A549 treated with CORT108297 at 1 μM for 4 hours (cell line): Measurements from ENCODE around the gene LYSMD2. TPM values are rescaled to one million over a fixed set of nuclear protein-coding genes. Genes with fewer than 3 reads are reported as not detected.

ENCODE experiments used
- total RNA-seq: library from RNA; stranded (reverse); fragments of 200-300 nt; extraction: Qiagen RNA extraction; gene quantifications from 5 replicates; pipeline ENCODE4 v1.2.3, GENCODE V29; 2022

LYSMD2 gene
- 24.8 to 29.2 TPM (median 26.4 TPM) in 5 replicates for total RNA-seq

GRCh38 chr15:51737522-51738305, at the start of gene LYSMD2:
Gene LYSMD2 (minus strand): TSS chr15:51737655. CDS start chr15:51737622, 33 bp downstream.

DNA sequence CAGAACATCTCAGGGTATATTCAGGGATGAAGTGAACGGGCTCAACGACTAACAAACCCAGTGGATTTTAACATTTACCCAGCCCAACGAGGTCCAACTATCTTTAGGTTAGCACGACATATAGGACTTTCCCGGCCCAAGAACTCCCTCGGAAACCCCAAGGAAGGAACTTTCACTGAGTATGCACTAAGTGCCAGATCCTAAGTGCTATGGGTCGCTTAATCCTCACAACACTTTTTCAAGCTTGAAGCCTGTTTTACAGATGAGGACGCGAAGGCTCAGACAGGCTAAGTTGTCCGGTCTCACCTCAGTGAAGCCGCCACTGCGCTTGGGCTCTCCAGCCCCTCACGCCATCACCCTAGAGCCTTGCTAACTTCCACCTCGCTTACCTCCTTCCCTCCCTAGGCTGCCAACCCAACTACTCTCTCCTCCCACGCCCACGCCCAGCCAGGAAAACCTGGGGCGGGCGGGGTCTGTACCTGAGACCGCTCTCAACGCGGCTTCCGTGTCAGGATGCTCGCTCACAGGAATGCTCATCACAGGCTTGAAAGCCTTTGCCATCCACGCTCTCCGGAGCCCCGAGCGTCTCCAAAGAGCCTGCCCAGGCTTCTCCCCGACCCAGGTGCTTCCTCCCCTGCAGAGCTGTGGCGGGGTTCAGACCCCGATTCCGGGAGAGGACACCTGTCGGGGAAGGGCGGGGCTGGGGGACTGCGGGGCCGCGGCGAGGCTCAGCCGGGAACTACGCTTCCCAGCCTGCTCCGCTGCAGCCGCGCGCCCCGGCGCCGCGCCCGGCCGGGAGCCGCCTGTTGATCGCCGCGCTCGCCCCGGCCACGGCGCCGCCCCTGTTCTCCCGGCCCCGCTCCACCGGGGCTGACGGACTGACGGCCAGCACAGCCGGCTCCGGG, 13.6 kb upstream of the LYSMD2 start, which contains the start of gene TMOD2:
TMOD2 (plus strand) TSS at position 806 of the 905 bp plus-strand sequence. CDS start 14,845 bp downstream, outside the sequence.

DNA sequence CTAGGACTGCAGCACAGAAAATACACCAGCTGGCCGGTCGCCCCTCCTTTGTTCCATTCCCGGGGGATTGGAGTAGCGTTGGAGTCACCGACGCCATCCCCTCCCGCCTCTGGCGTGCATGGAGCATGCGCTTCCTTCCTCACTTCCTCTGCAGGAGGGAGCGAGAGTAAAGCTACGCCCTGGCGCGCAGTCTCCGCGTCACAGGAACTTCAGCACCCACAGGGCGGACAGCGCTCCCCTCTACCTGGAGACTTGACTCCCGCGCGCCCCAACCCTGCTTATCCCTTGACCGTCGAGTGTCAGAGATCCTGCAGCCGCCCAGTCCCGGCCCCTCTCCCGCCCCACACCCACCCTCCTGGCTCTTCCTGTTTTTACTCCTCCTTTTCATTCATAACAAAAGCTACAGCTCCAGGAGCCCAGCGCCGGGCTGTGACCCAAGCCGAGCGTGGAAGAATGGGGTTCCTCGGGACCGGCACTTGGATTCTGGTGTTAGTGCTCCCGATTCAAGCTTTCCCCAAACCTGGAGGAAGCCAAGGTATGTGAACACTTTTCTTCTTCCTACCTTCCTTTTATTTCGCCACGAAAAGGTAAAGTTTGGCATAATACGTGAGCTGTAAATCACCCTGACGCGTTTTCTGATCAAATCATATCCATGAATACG, 56.0 kb downstream of the LYSMD2 start, which contains the start of gene SCG3:
SCG3 (plus strand) TSS at position 201 of the 661 bp plus-strand sequence; CDS start at position 454, 253 bp downstream.

Other genes with a start within 250 kb of the LYSMD2 start
- gene DMXL2, start 114.9 kb downstream of the LYSMD2 start, total RNA-seq = 19.4 to 21.8 TPM (median 20.6 TPM) in 5 replicates
- 0.03 to 0.05 TPM (median 0.04 TPM) in 3 of 5 replicates, not detected in the others for gene SCG3, start 56.2 kb downstream of the LYSMD2 start, total RNA-seq
- gene TMOD2, start 13.9 kb upstream of the LYSMD2 start, total RNA-seq = 1.3 to 2.3 TPM (median 1.8 TPM) in 5 replicates
- 39.2 to 62.1 TPM (median 49.5 TPM) in 5 replicates for gene TMOD3, start 92.0 kb upstream of the LYSMD2 start, total RNA-seq
- 45.9 to 79.2 TPM (median 47.2 TPM) in 5 replicates for gene LEO1, start 234.1 kb upstream of the LYSMD2 start, total RNA-seq